T-helper 1 cell treated with Interleukin-12 subunit alpha and Interleukin-12 subunit beta and Interleukin-4 antibody, amounts not matched to agents 30 ng/mL and 1 ng/mL, for 36 hours (primary cell): Measurements from ENCODE around the gene CCDC89. TPM values are rescaled to one million over a fixed set of nuclear protein-coding genes. Genes with fewer than 3 reads are reported as not detected.
"Not testable (repeated sequence)": the region's sequence is repeated elsewhere in the genome, so short reads cannot be mapped to it uniquely, and the experiment has no call there.

Experiments
- intact Hi-C: fragments of 100-400 bp; cut with micrococcal nuclease; formaldehyde crosslinking; loops from one replicate; pipeline ENCODE4 v1.15.1; 2024
- total RNA-seq: library from RNA; stranded (reverse); gene quantifications from 2 replicates; pipeline ENCODE4 v1.2.3, GENCODE V29; 2022

The CCDC89 gene
- total RNA-seq, 1 donor from 2014 or later = 2.0 TPM

- intact Hi-C loops = loop anchor here (1.0 to 2.0 kb wide), 6 partner anchors 29 to 592 kb away; partner anchors contain the start of gene CREBZF
Observed at GRCh38 chr11:85694385-85694980, 8.5 kb upstream of the CCDC89 start.

DNA sequence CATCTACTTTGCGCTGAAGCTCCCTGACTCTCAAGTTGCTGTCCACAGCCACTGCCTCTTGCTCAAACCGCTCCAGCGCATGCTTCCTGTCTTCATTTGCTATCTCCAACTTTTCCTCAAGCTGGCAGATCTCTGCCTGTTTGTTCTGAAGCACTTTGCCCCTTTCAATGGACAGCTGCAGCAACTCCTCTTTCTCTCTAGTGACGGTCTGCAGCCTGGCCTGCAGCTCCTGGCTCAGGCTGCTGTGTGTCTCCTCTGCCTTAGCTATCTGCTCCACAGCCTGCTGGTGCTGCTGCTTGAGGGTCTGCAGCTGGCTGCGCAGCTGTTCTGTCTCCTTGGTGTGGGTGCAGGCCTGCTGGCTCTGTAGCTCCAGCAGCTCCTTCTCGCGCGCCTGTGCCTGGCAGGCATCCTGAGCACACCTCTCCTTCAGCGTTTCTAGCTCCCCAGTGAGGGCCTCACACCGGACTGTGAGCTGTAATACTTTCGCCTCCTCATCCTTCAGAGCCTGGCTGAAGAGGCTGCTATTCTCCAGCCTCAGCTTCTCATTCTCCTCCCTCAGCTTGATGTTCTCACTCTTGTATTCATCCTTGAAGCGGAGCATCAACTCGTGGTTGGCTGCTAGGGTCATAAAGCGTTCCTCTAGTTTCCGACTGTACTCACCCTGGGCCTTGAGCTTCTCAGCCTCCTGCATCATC, 723 bp downstream of the CCDC89 start:
- intact Hi-C loops = no loop called here

- intact Hi-C loops = loop anchor here (1.0 kb wide), 2 partner anchors 17 to 54 kb away; partner anchors contain the start of genes CREBZF and TMEM126B
Observed at GRCh38 chr11:85682330-85683305, 3.4 kb downstream of the CCDC89 start.

DNA sequence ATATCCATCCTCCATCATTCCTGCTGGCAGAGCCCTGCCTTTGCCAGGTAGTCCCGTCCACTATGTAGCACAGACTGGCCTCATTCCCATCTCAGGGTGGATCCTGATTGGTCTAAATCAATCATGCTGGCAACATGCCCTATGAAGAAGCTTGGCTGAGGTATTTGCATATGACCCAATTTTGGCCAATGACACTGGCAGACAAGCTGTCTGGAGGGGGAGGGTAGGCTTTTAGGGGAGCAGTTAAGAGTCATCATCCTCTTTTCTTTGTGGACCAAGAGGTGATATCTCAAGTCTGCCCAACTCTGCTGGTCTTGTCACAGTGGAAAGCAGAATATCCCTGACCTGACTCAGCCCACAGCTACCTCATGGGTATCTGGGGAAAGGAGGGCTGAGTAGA, 5.1 kb downstream of the CCDC89 start:
- intact Hi-C loops = no loop called here

GRCh38 chr11:85679576-85679975, 6.4 kb downstream of the CCDC89 start:
- intact Hi-C loops = no loop called here

- intact Hi-C loops = no loop called here
Observed at GRCh38 chr11:85673393-85673792, 12.6 kb downstream of the CCDC89 start.

DNA sequence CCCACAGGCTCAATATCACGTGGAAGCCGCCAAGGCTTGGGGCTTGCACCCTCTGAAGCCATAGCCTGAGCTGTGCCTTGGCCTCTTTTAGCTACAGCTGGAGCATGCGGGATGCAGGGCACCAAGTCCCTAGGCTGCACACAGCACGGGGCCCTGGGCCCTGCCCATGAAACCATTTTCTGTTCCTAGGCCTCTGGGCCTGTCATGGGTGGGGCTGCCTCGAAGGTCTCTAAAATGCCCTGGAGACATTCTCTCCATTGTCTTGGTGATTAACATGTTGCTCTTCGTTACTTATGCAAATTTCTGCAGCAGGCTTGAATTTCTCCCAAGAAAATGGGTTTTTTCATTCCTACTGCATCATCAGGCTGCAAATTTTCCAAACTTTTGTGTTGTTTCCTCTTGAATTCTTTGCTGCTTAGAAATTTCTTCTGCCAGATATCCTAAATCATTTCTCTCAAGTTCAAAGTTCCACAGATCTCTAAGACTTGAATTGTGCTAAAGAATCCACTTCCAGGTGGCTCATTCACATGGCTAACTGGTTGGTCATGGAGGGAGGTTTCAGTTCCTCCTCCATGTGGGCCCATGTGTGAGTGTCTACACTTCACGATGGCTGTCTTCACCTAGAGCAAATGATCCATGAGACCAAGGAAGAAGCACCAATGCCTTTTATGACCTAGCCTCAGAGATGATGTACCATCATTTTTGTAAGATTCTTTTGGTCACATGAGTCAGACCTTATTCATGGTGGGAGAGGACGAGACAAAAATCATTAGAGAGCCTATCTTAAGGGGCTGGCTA, 13.7 kb downstream of the CCDC89 start:
- intact Hi-C loops = no loop called here

DNA sequence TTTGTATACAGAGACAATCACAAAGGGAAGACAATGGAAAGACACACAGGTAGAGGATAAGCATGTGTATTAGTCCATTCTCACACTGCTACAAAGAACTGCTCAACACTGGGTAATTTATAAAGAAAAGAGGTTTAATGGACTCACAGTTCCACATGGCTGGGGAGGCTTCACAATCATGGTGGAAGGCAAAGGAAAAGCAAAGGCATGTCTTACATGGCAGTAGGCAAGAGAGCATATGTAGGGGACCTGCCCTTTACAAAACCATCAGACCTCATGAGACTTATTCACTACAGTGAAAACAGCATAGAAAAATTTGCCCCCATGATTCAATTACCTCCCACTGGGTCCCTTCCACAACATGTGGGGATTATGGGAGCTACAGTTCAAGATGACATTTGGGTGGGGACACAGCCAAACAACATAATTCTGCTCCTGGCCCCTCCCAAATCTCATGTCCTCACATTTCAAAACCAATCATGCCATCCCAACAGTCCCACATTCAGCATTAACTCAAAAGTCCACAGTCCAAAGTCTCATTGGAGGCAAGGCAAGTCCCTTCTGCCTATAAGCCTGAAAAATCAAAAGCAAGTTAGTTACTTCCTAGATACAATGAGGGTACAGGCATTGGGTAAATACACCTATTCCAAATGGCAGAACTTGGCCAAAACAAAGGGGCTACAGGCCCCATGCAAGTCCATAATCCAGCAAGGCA, 14.9 kb downstream of the CCDC89 start:
- intact Hi-C loops = not testable (repeated sequence)

- intact Hi-C loops = no loop called here
Observed at GRCh38 chr11:85668157-85668556, 17.8 kb downstream of the CCDC89 start.

GRCh38 chr11:85666687-85667086, 19.3 kb downstream of the CCDC89 start:
- intact Hi-C loops = loop anchor here (1.0 kb wide), 1 partner anchor 1140 kb away; no protein-coding TSS in a partner anchor

DNA sequence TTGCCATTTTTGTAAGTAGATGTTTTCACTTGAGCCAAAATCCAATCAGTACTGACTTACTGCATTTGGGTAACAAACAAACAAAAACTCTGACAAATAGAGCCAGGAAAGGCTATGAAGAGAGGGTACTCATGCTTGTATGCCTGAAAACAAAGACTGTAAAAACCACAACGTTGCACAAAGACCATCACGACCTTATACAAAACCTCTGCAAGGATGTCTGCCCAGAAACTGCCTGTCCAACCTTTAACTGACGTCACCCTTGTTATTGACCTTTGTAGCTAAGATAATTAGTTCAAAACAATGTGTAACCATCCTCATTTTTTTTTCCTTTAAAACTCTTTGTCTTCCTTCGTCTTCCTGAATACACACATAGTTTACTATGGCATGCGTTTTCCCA, 20.3 kb downstream of the CCDC89 start:
- intact Hi-C loops = loop anchor here (1.0 to 2.0 kb wide), 12 partner anchors 17 to 1141 kb away; partner anchors contain the start of genes EED, HIKESHI and PICALM

DNA sequence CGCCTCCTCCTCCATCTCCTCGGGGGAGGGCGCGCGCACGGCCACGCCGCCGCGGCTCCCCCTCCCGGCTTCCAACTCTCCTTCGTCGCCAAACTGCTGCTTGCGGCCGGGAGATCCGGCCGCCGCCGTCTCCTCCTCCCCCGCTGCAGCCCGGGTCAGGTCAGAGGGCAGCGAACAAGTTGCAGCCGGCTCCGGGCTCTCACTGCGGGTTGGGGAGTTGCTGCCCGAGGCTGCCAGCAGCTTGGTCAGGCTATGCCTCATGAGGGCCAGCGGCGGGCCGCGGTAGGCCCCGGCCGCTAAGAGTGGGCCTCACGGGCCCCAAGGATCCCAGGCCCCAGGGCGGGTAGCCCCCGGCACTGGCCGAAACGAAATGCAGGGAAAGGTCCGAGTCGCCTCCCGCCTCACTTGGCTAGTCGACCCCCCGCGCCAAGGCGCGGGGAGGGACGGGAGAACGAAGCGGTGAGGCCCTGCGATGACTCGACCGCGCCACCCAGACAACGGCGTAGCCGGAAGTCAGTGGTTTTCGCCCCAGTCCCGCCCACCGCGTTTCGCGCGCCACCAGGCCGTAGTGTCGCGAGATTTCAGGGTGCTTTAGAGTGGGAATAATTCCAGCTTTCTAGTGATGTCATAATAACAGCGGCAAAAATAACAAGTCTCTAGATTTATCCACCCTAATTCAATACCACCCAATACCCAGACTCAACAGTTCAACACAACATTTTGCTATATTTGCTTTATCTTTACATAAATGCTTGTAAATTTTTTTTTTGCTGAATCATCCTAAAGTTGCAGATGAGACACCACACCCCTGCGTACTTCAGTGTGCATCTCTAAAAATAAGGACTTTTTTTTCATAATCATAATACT, 21.1 kb downstream of the CCDC89 start, which contains the start of gene CREBZF:
Gene CREBZF, minus strand, starts transcription at position 515 of the 867 bp plus-strand sequence. Its CDS starts 254 bp downstream, at position 261.
- intact Hi-C loops = loop anchor here (1.0 to 5.0 kb wide), 17 partner anchors 17 to 927 kb away; partner anchors contain the start of genes EED, HIKESHI, PICALM and TMEM126A

DNA sequence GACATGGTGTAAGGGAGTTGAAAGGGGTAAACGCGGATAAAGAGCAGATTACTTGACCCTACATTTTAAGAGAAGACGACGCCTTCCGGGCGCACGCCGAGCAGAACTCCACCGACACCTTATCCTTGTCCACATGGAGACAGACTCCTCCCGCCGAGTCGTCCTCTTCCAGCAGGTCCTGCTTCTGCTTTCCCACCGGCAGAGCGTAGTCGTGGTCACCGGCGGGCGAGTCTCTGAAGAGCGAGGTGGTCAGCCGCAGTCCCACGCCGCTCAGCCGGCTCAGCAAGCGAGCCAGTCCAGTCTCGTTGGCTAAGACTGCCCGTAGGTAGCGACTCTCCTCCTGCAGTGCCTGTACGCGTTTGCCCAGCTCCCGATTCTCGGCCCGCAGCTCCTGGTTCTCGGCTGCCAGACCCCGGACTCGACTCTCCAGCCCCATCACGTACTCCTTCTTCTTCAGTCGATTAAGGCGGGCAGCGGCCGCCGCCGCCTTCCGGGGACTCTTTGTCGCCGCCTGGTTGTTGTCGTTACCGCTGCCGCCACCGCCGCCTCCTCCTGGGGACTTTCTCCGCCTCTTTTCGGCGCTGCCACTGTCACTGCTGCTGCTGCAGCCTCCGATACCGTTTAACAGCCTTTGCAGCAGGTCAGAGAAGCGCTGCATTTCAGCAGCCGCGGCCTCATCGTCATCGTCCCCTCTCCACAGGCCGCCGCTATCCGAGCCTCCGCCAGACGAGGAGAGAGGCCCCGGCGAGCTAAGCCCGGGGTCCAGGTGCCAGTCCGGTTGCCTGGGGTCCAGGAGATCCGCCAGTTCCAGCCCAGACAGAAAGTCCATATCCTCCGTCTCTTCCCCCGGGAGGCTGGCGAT, 22.0 kb downstream of the CCDC89 start:
- intact Hi-C loops = loop anchor here (1.0 to 5.0 kb wide), 8 partner anchors 17 to 928 kb away; partner anchors contain the start of genes CCDC83, TMEM126A and TMEM126B

DNA sequence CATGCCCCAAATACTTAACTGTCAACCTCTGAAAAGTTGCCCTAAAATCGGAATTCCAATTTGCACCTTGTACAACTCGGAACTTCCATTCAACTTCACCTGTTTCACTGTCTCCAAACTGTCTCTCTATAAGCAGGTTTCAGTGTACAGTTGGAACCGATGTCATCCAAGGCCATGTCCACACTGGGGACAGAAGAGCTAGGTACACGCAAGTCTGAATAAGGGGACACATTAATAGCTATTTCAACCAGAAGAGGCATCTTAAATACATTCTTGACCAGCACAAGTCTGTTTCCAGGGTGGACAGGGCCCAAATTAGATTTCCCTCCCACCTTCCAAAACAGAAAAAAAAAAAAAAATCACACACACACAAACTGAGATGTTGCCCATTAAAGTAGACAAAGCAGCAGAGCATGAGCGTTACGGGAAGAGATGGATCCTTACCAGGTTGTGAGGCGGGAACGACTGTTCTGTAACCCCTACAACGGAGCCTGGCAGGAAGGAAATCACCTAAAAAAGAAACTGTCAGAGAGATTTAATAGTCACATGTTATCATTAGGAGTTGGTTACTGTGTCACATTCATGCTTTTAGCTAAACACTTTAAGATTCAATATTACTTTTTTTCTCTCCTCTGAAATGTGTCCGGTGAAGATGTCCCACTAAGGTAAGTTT, 22.8 kb downstream of the CCDC89 start:
- intact Hi-C loops = loop anchor here (1.0 to 5.0 kb wide), 3 partner anchors 192 to 929 kb away; partner anchors contain the start of gene CCDC83

- intact Hi-C loops = loop anchor here (5.0 kb wide), 2 partner anchors 540 to 930 kb away; no protein-coding TSS in a partner anchor
Observed at GRCh38 chr11:85661972-85662664, 23.9 kb downstream of the CCDC89 start.

DNA sequence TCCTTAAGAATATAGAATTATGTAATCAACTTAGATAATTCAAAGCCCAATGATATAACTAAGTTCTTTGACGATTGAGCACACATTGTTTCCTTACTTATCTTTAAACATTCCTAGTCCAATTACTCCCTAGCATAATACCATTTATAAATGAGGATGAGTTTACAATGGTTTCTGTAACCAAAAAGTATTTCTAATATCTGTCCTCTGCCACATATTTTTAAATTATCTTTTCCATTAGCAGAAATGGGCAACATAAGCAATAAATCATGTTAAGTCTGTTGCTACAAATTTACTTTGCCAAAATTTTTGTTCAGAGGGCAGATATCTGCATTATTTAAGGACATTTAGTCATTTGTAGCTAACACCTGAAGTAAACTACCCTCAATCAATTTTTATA, 27.8 kb downstream of the CCDC89 start:
- intact Hi-C loops = no loop called here
